Measurements from ENCODE around the gene EHD2. TPM values are rescaled to one million over a fixed set of nuclear protein-coding genes. Genes with fewer than 3 reads are reported as not detected.
A peak's percentile ranks its signal among the peaks of the same experiment; 100 is the strongest.

The EHD2 gene
- total RNA-seq, 1 experiment from 2014 or later: 13.3 TPM

DNA sequence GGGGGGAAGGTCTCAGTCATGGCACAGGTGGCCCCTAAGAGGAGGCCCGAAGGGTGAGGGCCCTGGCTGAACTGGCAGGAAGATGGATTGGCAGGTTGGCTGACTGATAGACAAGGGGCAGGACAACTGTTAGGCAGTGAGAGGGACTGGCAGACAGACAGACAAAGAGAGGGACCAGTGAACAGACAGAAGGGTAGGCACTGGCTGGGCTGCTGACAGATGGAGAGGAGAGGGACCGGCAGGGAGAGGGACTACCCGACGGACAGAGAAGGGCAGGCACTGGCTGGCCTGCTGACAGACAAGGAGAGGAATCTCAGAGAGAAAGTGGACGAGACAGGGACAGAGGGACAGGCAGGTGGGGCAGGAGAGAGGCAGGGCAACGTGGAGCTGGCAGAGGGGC, 31.8 kb upstream of the EHD2 start:
- Histone ChIP-seq H3K9me3 (no peaks in the 10 kb centered on the region), H3K36me3 (ENCODE audit: control insufficient read depth, insufficient read depth, low read length) (no peaks in the 10 kb centered on the region; the same call in 1 of the 2 replicates), H3K4me1 (no peaks in the 10 kb centered on the region), H3K27me3 (replicated peaks; ENCODE audit: control insufficient read depth, insufficient read depth, low read length) (no peaks in the 10 kb centered on the region), H3K4me3 (ENCODE audit: low read depth, low read length) (no peak overlapping the region)
- H3K4me3 Mint-ChIP-seq (ENCODE audit: unreplicated experiment): peak overlapping the region; percentile 2
- CTCF ChIA-PET: no interaction called here
- POLR2A ChIA-PET: no interaction called here
- no peaks in the 10 kb centered on the region for H3K9me3 Mint-ChIP-seq (ENCODE audit: unreplicated experiment)
- no peak for DNase-seq
- H3K36me3 Mint-ChIP-seq (ENCODE audit: insufficient read depth, unreplicated experiment): peaks cover 78% of the 10 kb centered on the region
- peak overlapping the region; percentile 78 for H3K27ac Mint-ChIP-seq (ENCODE audit: unreplicated experiment)
- intact Hi-C loops (cut with micrococcal nuclease; ENCODE audit: unreplicated experiment): no loop called here
- H3K4me1 Mint-ChIP-seq (ENCODE audit: low read depth, unreplicated experiment): peaks cover 14% of the 10 kb centered on the region
- H3K27me3 Mint-ChIP-seq (ENCODE audit: insufficient read depth, unreplicated experiment): no peaks in the 10 kb centered on the region
- TF ChIP-seq, protein P1, sequence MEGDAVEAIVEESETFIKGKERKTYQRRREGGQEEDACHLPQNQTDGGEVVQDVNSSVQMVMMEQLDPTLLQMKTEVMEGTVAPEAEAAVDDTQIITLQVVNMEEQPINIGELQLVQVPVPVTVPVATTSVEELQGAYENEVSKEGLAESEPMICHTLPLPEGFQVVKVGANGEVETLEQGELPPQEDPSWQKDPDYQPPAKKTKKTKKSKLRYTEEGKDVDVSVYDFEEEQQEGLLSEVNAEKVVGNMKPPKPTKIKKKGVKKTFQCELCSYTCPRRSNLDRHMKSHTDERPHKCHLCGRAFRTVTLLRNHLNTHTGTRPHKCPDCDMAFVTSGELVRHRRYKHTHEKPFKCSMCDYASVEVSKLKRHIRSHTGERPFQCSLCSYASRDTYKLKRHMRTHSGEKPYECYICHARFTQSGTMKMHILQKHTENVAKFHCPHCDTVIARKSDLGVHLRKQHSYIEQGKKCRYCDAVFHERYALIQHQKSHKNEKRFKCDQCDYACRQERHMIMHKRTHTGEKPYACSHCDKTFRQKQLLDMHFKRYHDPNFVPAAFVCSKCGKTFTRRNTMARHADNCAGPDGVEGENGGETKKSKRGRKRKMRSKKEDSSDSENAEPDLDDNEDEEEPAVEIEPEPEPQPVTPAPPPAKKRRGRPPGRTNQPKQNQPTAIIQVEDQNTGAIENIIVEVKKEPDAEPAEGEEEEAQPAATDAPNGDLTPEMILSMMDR (IDR thresholded peaks at IDR 0.05; ENCODE audit: insufficient read depth in 1 of 2, low read depth in 1 of 2, low read length in 1 of 2, severe bottlenecking in 1 of 2, unreplicated experiment in 1 of 2): no peak
- BruUV-seq (replicated peaks): no TSS peak

DNA sequence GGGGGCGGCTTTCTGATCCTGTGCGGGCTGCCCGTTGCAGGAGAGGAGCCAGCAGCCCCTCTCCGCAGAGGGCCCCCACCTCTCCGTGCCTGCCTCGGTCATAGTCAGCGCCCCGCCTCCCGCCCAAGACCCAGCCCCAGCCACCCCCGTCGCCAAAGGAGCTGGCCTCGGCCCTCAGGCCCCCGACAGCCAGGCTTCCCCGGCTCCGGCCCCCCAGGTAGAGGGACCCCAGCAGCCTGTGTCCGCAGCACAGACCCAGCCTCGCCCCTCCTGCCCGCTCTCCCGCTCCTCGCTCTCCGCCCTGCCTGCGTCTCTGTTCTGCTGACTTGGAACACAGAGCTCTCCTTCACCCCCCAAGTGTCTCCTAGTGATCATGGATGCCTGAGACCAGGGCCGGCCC, 31.3 kb upstream of the EHD2 start:
- H3K9me3 ChIP-seq: no peaks in the 10 kb centered on the region
- no peaks in the 10 kb centered on the region for H3K27me3 ChIP-seq (replicated peaks; ENCODE audit: control insufficient read depth, insufficient read depth, low read length)
- H3K27ac Mint-ChIP-seq (ENCODE audit: unreplicated experiment): peak overlapping the region; percentile 78
- H3K36me3 ChIP-seq (ENCODE audit: control insufficient read depth, insufficient read depth, low read length): no peaks in the 10 kb centered on the region; the same call in 1 of the 2 replicates
- ChIA-PET CTCF (interaction anchor here (0.6 kb wide), 2 partner anchors 16 to 664 kb away, joined by 4 to 6 read pairs; no protein-coding TSS in a partner anchor), POLR2A (no interaction called here)
- peaks cover 14% of the 10 kb centered on the region for H3K4me1 Mint-ChIP-seq (ENCODE audit: low read depth, unreplicated experiment)
- H3K4me3 ChIP-seq (ENCODE audit: low read depth, low read length): no peak overlapping the region
- DNase-seq: no peak
- peaks cover 80% of the 10 kb centered on the region for H3K36me3 Mint-ChIP-seq (ENCODE audit: insufficient read depth, unreplicated experiment)
- no peaks in the 10 kb centered on the region for H3K9me3 Mint-ChIP-seq (ENCODE audit: unreplicated experiment)
- TF ChIP-seq, protein P1 (IDR thresholded peaks at IDR 0.05; ENCODE audit: insufficient read depth in 1 of 2, low read depth in 1 of 2, low read length in 1 of 2, severe bottlenecking in 1 of 2, unreplicated experiment in 1 of 2): no peak
- no peak overlapping the region for H3K4me3 Mint-ChIP-seq (ENCODE audit: unreplicated experiment)
- no peaks in the 10 kb centered on the region for H3K4me1 ChIP-seq
- intact Hi-C loops (cut with micrococcal nuclease; ENCODE audit: unreplicated experiment): no loop called here
- no peaks in the 10 kb centered on the region for H3K27me3 Mint-ChIP-seq (ENCODE audit: insufficient read depth, unreplicated experiment)
- BruUV-seq (replicated peaks): no TSS peak

DNA sequence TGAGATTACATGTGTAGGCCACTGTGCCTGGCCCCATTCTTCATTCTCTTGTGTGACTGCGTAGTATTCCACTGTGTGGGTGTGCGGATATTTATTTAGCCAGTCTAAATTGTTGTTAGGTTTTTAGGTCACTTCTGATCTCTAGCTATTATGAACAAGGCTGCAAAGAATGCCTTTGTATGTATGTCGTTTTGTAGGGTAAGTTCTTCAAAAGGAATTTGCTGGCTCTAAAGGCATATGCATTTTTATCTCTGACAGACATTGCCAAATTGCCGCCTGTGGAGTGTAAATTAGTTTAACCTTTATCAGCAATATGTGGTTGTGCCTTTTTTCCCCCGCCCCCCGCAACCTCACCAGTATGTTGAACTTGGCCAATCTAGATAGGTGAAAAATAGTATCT, 30.3 kb upstream of the EHD2 start:
- Mint-ChIP-seq H3K4me1 (ENCODE audit: low read depth, unreplicated experiment) (peaks cover 16% of the 10 kb centered on the region), H3K27ac (ENCODE audit: unreplicated experiment) (no peak overlapping the region)
- intact Hi-C loops (cut with micrococcal nuclease; ENCODE audit: unreplicated experiment): no loop called here

More for the DNA sequence above, 30.3 kb upstream of the EHD2 start:
- DNase-seq: no peak
- Histone ChIP-seq H3K27me3 (replicated peaks; ENCODE audit: control insufficient read depth, insufficient read depth, low read length) (no peaks in the 10 kb centered on the region), H3K36me3 (ENCODE audit: control insufficient read depth, insufficient read depth, low read length) (no peaks in the 10 kb centered on the region; the same call in 1 of the 2 replicates), H3K9me3 (no peaks in the 10 kb centered on the region), H3K4me1 (no peaks in the 10 kb centered on the region), H3K4me3 (ENCODE audit: low read depth, low read length) (no peak overlapping the region)
- H3K27me3 Mint-ChIP-seq (ENCODE audit: insufficient read depth, unreplicated experiment): no peaks in the 10 kb centered on the region
- CTCF ChIA-PET: no interaction called here
- H3K9me3 Mint-ChIP-seq (ENCODE audit: unreplicated experiment): no peaks in the 10 kb centered on the region
- no peak overlapping the region for H3K4me3 Mint-ChIP-seq (ENCODE audit: unreplicated experiment)
- peaks cover 77% of the 10 kb centered on the region for H3K36me3 Mint-ChIP-seq (ENCODE audit: insufficient read depth, unreplicated experiment)
- no TSS peak for BruUV-seq (replicated peaks)
- TF ChIP-seq, protein P1 (IDR thresholded peaks at IDR 0.05; ENCODE audit: insufficient read depth in 1 of 2, low read depth in 1 of 2, low read length in 1 of 2, severe bottlenecking in 1 of 2, unreplicated experiment in 1 of 2): no peak
- POLR2A ChIA-PET: no interaction called here
